ENCODE measurements around the gene NEDD4L.

GRCh38 chr18:58102018-58102417 lies 58.0 kb downstream of the NEDD4L start:
- TF ChIP-seq TCF12 (IDR thresholded peaks at IDR 0.05) (no peak), SIN3A (IDR thresholded peaks at IDR 0.05; ENCODE audit: borderline replicate concordance, low read depth, low read length) (no peak), CTCF (IDR thresholded peaks at IDR 0.05) (no peak), EZH2phosphoT487 (IDR thresholded peaks at IDR 0.05; ENCODE audit: borderline replicate concordance, low read depth) (no peak)

All from SK-N-SH (cell line).